Activated T-cell treated with anti-CD3 and anti-CD28 coated beads, Interleukin-2, amount 50 U/mL, for 24 hours (primary cell): Measurements from ENCODE around the gene CITED2.
"Not testable (repeated sequence)": the region's sequence is repeated elsewhere in the genome, so short reads cannot be mapped to it uniquely, and the experiment has no call there.

Experiments used
- DNase-seq: peaks from one replicate; pipeline ENCODE4 v3.0.0-alpha.2; 2020
- H3K27ac Mint-ChIP-seq: 2 replicates; pipeline ENCODE4 v1.8.0; 2020; ENCODE audit warnings: mild to moderate bottlenecking, mixed read lengths
- H3K27me3 Mint-ChIP-seq: 2 replicates; pipeline ENCODE4 v1.8.0; 2020; ENCODE audit warnings: mixed read lengths
- H3K36me3 Mint-ChIP-seq: 2 replicates; pipeline ENCODE4 v1.8.0; 2020; ENCODE audit warnings: low read depth, mixed read lengths
- H3K4me1 Mint-ChIP-seq: 2 replicates; pipeline ENCODE4 v1.8.0; 2020; ENCODE audit warnings: low read depth, mixed read lengths
- H3K4me3 Mint-ChIP-seq: 2 replicates; pipeline ENCODE4 v1.8.0; 2020; ENCODE audit warnings: mild to moderate bottlenecking, moderate library complexity, mixed read lengths
- H3K9me3 Mint-ChIP-seq: 2 replicates; pipeline ENCODE4 v1.8.0; 2020; ENCODE audit warnings: mixed read lengths

Gene CITED2

DNA sequence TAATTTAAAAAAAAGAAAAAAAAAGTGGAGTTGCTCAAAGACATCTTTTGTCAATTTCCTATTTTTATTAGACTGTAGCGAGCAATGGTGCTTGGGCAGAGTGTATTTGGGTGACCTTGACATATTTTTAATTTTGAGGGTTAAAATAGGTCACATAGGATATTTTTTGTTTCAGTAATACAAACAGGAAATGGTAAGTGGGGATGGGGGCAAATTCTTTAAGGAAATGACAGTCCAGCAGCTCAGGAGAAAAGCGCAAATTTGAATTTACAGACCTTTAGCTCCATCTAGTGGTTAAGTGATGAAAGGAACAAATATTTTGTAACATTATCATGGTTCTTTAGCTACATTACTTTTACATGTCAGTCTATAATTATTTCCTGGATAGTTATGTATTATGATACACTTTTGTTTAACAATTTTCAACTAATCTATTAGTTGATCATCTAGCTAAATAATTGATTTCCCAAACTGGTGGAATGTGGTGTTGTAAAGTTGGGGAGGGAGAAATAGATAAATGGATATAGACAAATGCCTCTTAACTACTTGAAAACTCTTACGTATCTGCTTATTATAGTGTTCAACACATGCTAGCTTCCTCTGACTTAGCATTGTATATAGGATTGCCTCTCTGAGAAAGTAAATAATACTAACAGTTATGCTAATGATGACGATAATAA lies 10.0 kb downstream of the CITED2 start:
- Mint-ChIP-seq H3K27me3 (no peaks in the 10 kb centered on the region), H3K27ac (no peak overlapping the region), H3K4me3 (no peak overlapping the region), H3K4me1 (peaks cover 31% of the 10 kb centered on the region), H3K36me3 (no peaks in the 10 kb centered on the region), H3K9me3 (no peaks in the 10 kb centered on the region)
- DNase-seq = no peak

DNA sequence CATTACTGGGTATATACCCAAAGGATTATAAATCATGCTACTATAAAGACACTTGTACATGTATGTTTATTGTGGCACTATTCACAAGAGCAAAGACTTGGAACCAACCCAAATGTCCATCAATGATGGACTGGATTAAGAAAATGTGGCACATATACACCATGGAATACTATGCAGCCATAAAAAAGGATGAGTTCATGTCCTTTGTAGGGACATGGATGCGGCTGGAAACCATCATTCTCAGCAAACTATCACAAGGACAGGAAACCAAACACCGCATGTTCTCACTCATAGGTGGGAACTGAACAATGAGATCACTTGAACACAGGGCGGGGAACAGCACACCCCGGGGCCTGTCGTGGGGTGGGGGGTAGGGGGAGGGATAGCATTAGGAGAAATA lies 10.7 kb downstream of the CITED2 start:
- not testable (repeated sequence) for H3K27me3 Mint-ChIP-seq, H3K4me3 Mint-ChIP-seq, H3K36me3 Mint-ChIP-seq, H3K9me3 Mint-ChIP-seq, DNase-seq, H3K27ac Mint-ChIP-seq
- H3K4me1 Mint-ChIP-seq = peaks cover 26% of the 10 kb centered on the region

DNA sequence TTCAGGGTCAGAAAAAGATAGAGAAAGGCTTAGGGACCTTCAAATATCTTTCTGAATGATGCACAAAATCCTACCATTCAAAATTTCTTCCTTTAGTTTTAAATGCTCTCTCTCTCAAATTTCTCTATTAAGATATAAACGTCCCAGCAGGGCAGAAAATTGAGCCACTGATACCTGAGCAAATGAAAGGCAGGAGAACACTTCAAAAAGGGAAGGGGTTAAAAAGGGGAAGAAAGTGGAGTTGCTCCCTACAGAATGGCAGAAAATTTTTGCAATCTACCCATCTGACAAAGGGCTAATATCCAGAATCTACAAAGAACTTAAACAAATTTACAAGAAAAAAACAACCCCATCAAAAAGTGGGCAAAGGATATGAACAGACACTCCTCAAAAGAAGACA lies 11.3 kb downstream of the CITED2 start:
- peaks cover 23% of the 10 kb centered on the region for H3K4me1 Mint-ChIP-seq
- not testable (repeated sequence) for H3K27me3 Mint-ChIP-seq, H3K36me3 Mint-ChIP-seq, DNase-seq, H3K9me3 Mint-ChIP-seq, H3K27ac Mint-ChIP-seq, H3K4me3 Mint-ChIP-seq

DNA sequence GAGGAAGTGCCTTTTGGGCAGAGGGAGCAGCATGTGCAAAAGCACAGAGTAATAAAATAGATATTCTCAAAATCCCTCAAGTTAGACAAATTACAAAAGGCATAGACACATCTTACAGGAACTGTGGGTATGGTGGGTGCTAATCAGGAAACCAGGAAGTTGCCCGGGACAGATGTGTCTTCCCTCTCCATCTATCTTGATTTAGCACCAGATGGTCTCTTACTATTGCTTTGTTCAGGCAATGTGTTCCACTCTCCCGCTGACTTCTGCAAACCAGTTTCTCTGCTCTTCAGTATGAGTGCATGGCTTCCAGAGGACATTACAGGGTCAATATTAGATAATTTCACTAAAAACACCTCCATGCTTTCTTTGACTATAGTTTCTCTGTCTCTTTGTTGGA lies 13.2 kb downstream of the CITED2 start:
- H3K4me3 Mint-ChIP-seq = no peak overlapping the region
- no peaks in the 10 kb centered on the region for H3K27me3 Mint-ChIP-seq
- no peak for DNase-seq
- H3K4me1 Mint-ChIP-seq = peaks cover 19% of the 10 kb centered on the region
- no peaks in the 10 kb centered on the region for H3K9me3 Mint-ChIP-seq
- no peak overlapping the region for H3K27ac Mint-ChIP-seq
- H3K36me3 Mint-ChIP-seq = no peaks in the 10 kb centered on the region

DNA sequence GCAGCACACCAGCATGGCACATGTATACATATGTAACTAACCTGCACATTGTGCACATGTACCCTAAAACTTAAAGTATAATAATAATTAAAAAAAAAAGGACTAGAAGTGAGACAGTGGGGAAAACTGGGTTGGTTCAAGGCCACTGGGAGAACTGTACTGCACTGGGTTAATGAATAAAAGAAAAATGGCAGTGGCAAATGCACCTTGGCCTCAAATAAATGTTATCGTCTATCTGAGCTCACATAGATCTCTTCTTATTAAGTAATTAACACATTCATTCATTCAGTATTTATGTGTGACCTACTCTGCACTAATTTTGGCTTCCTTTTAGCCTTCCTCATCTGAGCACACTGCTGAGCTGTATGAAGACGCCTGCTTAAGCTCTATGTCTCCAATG lies 17.5 kb downstream of the CITED2 start:
- H3K4me3 Mint-ChIP-seq = no peak overlapping the region
- no peaks in the 10 kb centered on the region for H3K36me3 Mint-ChIP-seq
- DNase-seq = no peak
- peaks cover 19% of the 10 kb centered on the region for H3K4me1 Mint-ChIP-seq
- H3K27me3 Mint-ChIP-seq = no peaks in the 10 kb centered on the region
- H3K9me3 Mint-ChIP-seq = peaks cover 5% of the 10 kb centered on the region
- no peak overlapping the region for H3K27ac Mint-ChIP-seq

DNA sequence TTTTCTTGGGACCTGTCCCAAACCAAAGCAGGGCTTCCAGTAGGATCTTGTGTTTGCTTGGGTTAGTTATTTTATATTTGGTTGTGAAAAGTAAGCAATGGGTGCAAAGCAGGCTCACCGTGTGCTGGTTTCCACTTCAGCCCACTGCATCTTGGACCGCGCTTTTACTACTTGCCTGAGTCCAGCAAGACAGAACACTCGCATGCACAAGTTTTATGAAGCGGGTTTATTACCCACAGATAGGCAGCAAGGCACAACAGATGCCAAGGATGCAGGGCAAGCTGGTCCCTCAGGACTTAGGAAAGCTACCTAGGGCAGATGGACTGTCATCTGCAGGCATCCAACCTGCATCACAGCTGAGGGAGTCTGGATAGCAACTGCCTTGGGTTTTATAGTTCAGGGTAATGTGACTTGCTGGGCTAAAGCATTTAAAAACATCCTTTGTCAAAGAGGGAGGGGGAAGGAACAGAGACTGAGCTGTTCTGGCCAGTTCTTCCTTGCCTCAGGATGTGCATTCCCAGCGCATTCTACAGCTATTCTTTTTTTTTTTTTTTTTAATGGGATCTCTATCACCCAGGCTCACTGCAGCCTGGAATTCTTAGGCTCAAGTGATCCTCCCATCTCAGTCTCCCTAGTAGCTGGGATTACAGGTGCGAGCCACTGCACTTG lies 18.5 kb downstream of the CITED2 start:
- peaks cover 5% of the 10 kb centered on the region for H3K9me3 Mint-ChIP-seq
- peaks cover 15% of the 10 kb centered on the region for H3K4me1 Mint-ChIP-seq
- no peak for DNase-seq
- H3K27ac Mint-ChIP-seq = no peak overlapping the region
- no peaks in the 10 kb centered on the region for H3K36me3 Mint-ChIP-seq
- H3K27me3 Mint-ChIP-seq = no peaks in the 10 kb centered on the region
- H3K4me3 Mint-ChIP-seq = no peak overlapping the region

DNA sequence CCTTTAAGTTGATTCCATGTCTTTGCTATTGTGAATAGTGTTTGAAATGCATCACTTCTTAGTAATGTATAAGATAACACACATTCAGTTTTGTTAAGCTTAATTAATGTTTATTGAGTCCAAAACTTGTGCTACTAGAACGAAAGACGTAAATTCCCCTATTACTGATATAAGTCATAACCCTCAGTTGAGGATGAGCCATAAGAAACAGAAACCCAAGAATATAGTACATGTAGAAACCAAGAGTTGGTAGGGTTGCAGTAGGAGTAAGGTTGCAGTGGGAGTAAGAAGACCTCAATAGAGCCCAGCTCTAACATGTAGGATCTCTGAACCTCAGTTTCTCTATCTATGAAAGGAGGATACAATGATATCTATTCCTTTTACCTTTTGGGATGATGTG lies 19.3 kb downstream of the CITED2 start:
- Mint-ChIP-seq H3K27ac (no peak overlapping the region), H3K9me3 (peaks cover 5% of the 10 kb centered on the region), H3K36me3 (no peaks in the 10 kb centered on the region), H3K27me3 (no peaks in the 10 kb centered on the region), H3K4me1 (peaks cover 15% of the 10 kb centered on the region), H3K4me3 (no peak overlapping the region)
- DNase-seq = no peak

DNA sequence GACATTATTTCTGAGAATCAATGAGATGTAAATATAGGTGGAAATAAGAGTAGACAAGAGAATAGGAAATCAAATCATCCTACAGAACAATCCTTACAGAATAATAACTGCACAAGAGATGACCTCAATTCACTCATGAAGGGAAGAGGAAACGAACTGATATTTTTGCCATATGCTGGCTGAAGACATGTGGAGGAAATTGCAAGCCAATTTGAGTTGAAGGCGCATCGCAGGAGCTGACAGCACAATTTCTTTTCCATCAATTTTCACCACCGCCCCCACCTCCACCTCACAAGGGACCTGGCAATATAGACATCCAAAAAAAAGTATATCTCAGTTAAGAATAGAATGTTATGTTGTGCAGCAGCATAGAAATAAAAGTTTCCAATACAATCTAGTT lies 20.3 kb downstream of the CITED2 start:
- Mint-ChIP-seq H3K9me3 (peaks cover 5% of the 10 kb centered on the region), H3K4me1 (peaks cover 15% of the 10 kb centered on the region), H3K4me3 (no peak overlapping the region), H3K27ac (no peak overlapping the region), H3K27me3 (no peaks in the 10 kb centered on the region), H3K36me3 (no peaks in the 10 kb centered on the region)
- no peak for DNase-seq

DNA sequence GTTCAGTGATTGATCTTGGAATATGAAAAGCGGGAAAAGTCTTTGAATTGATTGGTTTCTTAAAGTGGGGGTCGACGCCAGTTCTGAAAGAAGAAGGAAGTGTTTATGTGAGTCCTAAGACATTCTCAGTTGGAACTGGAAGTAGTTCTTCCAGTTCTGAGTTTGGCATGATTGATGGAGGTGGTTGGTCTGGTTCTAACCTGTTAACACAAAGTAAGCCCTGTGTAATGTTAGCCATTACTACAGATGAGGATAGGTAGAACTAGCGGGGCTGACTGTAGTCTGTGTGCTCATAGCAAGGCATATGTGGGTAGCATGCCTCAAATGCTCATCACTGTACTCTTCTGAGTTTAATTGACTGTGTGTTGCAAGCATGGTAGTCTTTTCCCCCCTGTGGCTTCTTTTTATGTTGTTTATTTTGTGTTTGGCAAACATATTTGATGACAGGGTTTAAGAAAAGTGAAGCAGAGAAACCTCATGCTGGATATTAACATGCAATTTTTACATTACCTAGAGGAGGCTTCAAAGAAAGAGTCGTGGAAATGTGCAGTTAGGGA lies 24.9 kb downstream of the CITED2 start:
- H3K4me1 Mint-ChIP-seq = peaks cover 2% of the 10 kb centered on the region
- H3K27ac Mint-ChIP-seq = no peak overlapping the region

DNA sequence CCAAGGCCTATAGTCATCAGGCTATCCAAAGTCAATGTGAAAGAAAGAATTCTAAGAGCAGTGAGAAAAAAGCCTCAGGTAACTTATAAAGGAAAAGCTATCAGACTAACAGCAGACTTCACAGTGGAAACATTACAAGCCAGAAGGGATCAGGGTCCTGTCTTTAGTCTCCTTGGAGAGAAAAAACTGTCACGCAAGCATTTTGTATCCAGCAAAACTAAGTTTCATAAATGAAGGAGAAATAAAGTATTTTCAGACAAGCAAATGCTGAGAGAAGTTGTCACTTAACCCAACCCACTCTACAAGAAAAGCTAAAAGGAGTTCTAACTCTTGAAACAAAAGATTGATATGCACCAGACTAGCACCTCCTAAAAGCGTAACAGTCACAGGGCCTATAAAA lies 28.1 kb downstream of the CITED2 start:
- no peak for DNase-seq
- Mint-ChIP-seq H3K4me3 (no peak overlapping the region), H3K27me3 (no peaks in the 10 kb centered on the region), H3K4me1 (peaks cover 22% of the 10 kb centered on the region), H3K27ac (no peak overlapping the region), H3K36me3 (no peaks in the 10 kb centered on the region), H3K9me3 (no peaks in the 10 kb centered on the region)

More for the DNA sequence above, 24.9 kb downstream of the CITED2 start:
- DNase-seq = no peak
- Mint-ChIP-seq H3K4me3 (no peak overlapping the region), H3K27me3 (no peaks in the 10 kb centered on the region), H3K9me3 (no peaks in the 10 kb centered on the region), H3K36me3 (no peaks in the 10 kb centered on the region)

DNA sequence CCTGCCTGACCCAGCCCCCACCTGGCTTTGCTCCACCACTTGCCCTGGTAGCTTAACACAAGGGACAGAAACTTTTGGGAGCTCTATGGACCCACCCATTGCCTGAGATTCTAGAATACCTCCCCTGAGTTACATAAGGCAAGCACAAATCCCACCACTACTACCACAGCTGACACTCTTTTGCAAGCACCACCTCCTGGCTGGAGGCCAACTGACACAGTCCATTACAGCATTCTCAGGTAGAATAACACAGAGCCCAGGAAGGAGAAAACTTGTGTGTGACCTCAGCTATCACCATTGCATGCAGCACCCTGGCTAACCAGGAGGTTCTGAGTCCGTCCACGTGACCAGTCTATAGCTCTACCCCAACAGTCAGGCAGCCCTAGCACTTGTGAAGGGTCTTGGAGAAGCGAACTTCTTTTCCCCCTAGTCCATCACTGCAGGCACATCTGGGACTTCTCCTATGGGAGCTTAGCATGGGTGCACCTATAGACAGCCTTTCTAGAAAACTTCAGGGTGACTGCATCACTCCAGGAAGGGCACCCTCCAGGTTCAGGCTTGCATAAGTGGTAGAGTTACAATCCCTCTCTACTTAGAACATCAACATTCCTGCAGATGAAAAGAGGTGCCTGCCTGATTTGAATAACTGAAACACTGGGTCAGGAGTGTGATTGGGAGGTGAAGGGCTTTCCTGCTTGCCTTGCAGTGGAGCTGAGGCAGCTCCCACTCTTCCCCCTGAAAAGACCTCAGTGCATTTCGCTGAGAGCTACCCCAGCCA lies 30.1 kb downstream of the CITED2 start:
- H3K27me3 Mint-ChIP-seq = no peaks in the 10 kb centered on the region
- no peak overlapping the region for H3K4me3 Mint-ChIP-seq
- no peak overlapping the region for H3K27ac Mint-ChIP-seq
- no peaks in the 10 kb centered on the region for H3K36me3 Mint-ChIP-seq
- peaks cover 22% of the 10 kb centered on the region for H3K4me1 Mint-ChIP-seq
- H3K9me3 Mint-ChIP-seq = peaks cover 3% of the 10 kb centered on the region
- no peak for DNase-seq

DNA sequence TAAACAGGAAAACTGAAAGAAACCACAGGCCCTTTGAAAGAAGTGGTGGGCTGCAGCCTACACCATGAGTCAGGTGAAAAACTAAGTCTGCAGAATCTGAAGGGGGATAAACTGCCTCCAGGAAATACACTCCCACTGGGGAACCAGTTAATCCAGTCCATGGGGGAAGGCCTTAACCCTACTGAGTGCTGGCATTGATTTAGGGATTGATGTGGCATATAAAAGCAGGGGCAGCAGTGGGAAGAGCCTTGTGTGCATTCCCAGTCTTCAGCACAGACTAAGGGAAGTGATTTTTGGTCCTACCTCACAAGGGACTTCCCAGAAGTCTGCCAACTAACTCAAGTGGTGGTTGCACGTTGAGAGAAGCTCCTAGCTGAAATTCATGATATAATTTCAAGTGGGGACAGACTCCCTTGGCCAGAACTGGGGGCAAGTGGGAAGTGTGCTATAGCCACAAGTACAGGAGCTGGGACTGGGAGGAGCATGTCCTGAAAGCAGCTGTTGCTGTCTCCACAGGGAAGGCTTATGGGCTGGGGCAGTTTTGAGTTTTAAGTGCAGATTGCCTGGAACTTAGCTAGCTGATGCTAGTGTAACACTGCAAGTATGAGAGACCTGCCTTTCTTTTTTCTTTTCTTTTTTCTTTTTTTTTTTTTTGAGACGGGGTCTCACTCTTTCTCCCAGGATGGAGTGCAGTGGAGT lies 31.2 kb downstream of the CITED2 start:
- Mint-ChIP-seq H3K4me3 (no peak overlapping the region), H3K4me1 (peaks cover 22% of the 10 kb centered on the region), H3K27me3 (no peaks in the 10 kb centered on the region), H3K9me3 (peaks cover 3% of the 10 kb centered on the region), H3K27ac (peak overlapping the region; percentile 60), H3K36me3 (no peaks in the 10 kb centered on the region)
- DNase-seq = no peak

DNA sequence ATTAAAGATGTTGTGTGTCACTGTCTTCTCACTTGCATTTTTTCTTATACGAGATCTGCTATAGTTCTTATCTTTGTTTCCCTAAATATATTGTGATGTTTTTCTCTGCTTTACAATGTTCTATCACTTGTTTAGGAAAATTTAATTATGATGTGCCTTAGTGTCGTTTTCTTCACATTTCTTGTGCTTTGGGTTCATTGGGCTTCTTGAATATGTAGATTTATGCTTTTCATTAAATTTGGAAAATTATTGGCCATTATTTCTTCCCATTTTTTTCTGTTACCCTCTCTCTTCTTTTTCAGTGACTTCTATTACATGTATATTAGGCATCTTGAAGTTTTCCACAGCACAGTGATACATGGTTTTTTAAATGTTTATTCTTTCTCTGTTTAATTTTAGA lies 33.4 kb downstream of the CITED2 start:
- peaks cover 22% of the 10 kb centered on the region for H3K4me1 Mint-ChIP-seq

DNA sequence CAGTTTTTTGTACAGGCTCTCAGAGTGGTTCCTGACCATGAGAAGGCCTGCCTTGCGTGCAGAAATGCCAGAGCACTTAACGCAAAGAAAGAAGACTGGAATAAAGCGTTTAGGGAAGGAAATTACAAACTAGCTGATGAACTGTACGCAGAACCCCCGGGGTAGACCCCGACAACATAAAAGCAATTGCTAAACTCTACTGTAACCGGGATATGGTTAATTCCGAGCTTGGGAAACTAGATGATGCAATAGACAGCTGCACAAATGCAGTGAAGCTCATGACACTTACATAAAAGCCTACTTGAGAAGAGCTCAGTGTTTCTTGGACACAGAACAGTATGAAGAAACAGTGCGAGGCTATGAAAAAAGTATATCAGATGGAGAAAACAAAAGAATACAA lies 35.7 kb downstream of the CITED2 start:
- DNase-seq = no peak
- no peak overlapping the region for H3K4me3 Mint-ChIP-seq
- H3K27me3 Mint-ChIP-seq = no peaks in the 10 kb centered on the region
- H3K27ac Mint-ChIP-seq = no peak overlapping the region
- peaks cover 3% of the 10 kb centered on the region for H3K9me3 Mint-ChIP-seq
- H3K36me3 Mint-ChIP-seq = no peaks in the 10 kb centered on the region
- H3K4me1 Mint-ChIP-seq = peaks cover 21% of the 10 kb centered on the region

More for the DNA sequence above, 33.4 kb downstream of the CITED2 start:
- no peak overlapping the region for H3K4me3 Mint-ChIP-seq
- peaks cover 3% of the 10 kb centered on the region for H3K9me3 Mint-ChIP-seq
- H3K36me3 Mint-ChIP-seq = no peaks in the 10 kb centered on the region
- H3K27ac Mint-ChIP-seq = no peak overlapping the region
- no peaks in the 10 kb centered on the region for H3K27me3 Mint-ChIP-seq
- no peak for DNase-seq
